Upper lobe of right lung (tissue), 1 donor: Measurements from ENCODE around the gene KCNE4. TPM values are rescaled to one million over a fixed set of nuclear protein-coding genes. Genes with fewer than 3 reads are reported as not detected.

Source experiments
- ATAC-seq: fragments of 200-7000 bp; cut with Tn5 transposase; one replicate; pipeline ENCODE4 v1.9.1; 2020; ENCODE audit warnings: mild to moderate bottlenecking, moderate library complexity
- DNase-seq: peaks from one replicate; pipeline ENCODE4 v3.0.0-alpha.2; 2020
- H3K27ac ChIP-seq: fragments of 200-600 bp; one replicate; pipeline ENCODE4 v1.8.0; 2022
- H3K27me3 ChIP-seq: fragments of 200-600 bp; one replicate; pipeline ENCODE4 v1.8.0; 2022; ENCODE audit warnings: mild to moderate bottlenecking
- H3K36me3 ChIP-seq: fragments of 200-600 bp; one replicate; pipeline ENCODE4 v1.8.0; 2022
- H3K4me1 ChIP-seq: fragments of 200-600 bp; one replicate; pipeline ENCODE4 v1.8.0; 2022
- H3K4me3 ChIP-seq: fragments of 200-600 bp; one replicate; pipeline ENCODE4 v1.8.0; 2022; ENCODE audit warnings: mild to moderate bottlenecking
- H3K9me3 ChIP-seq: fragments of 200-600 bp; one replicate; pipeline ENCODE4 v1.8.0; 2022
- CTCF ChIP-seq: fragments of 200-600 bp; IDR thresholded peaks from one replicate; pipeline ENCODE4 v1.8.0; 2022; ENCODE audit warnings: antibody characterized with exemption
- intact Hi-C: fragments of 100-400 bp; cut with DNase I; formaldehyde crosslinking; loops from one replicate; pipeline ENCODE4 v1.11.0; 2022
- total RNA-seq: library from RNA; stranded (reverse); fragmentation: NEBNext Ultra II Directional; extraction: Animal tissue kit (Norgen Biotek cat#: 25700); gene quantifications from one replicate; pipeline ENCODE4 v1.2.1, GENCODE V29; 2021
- donor health status: DM: no; HTN: yes; CAD: no; lungs with severe emphysema.

Gene KCNE4
- total RNA-seq, 1 donor from 2014 or later = 0.61 TPM

DNA sequence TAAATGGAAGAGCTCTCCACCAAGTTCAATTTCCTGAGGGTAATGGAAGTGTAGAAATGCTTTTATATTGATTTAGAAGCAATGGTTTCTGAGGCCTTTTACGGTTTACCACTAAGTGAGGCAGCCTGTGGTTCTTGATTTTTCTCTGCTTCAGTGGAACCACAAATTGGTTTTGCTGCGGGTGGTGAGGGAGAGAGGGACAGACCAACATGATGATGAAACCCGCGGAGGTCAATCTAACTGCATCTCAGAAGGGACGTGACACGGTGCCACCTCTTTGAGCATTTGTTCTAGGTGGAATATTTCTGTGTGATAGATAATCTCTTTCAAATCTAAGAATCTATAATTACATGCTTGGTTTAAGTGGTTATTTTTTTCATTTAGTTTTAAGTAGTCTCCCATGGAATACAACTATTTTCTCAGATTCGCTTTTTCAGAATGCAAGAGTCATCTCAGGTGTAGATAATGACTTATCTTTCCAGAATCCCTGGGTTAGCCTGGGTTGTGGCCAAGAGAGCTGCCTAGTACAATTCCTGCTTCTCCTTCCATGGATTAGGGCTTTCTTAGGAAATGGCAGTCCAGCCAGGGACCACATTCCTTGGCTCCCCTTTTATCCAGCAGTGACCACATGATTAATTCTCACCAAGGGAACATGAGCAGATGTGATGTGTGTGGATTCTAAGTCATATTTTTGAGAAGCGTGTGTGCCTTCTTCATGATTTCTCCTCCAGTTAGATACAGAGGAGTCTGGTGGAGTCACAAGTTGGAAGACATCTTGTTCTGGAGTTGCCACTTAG is 52.5 kb downstream of the KCNE4 start:
- Histone ChIP-seq H3K4me1 (peaks cover 6% of the 10 kb centered on the region), H3K9me3 (no peaks in the 10 kb centered on the region), H3K27ac (no peak overlapping the region), H3K4me3 (no peak overlapping the region), H3K27me3 (no peaks in the 10 kb centered on the region), H3K36me3 (no peaks in the 10 kb centered on the region)
- DNase-seq (no peak), ATAC-seq (no peak)
- intact Hi-C loops = no loop called here
- TF ChIP-seq CTCF = no peak

Other genes with a start within 250 kb of the KCNE4 start
- gene ACSL3, start 191.2 kb upstream of the KCNE4 start, total RNA-seq = 91.5 TPM